Sigmoid colon (tissue), 7 donors: Measurements from ENCODE around the gene KIF7. TPM values are rescaled to one million over a fixed set of nuclear protein-coding genes. Genes with fewer than 3 reads are reported as not detected.

ENCODE experiments used
- DNase-seq: peaks from one replicate; pipeline ENCODE4 v3.0.0-alpha.2; 2019
- H3K27ac ChIP-seq, 4 donors: fragments of 200-600 bp; sonication (generic); one replicate each; pipeline ENCODE4 v1.5.1; 2016 to 2019; ENCODE audit warnings: mild to moderate bottlenecking in 1 of 4
- H3K27me3 ChIP-seq, 3 donors: fragments of 200-600 bp; sonication (generic); one replicate each; pipeline ENCODE4 v1.5.1; 2019; ENCODE audit warnings: mild to moderate bottlenecking in 1 of 3
- H3K36me3 ChIP-seq, 4 donors: fragments of 200-600 bp; sonication (generic); one replicate each; pipeline ENCODE4 v1.5.1; 2016 to 2019
- H3K4me1 ChIP-seq, 4 donors: fragments of 200-600 bp; sonication (generic); one replicate each; pipeline ENCODE4 v1.5.1; 2017 to 2019
- H3K4me3 ChIP-seq, 4 donors: fragments of 200-600 bp; sonication (generic); one replicate each; pipeline ENCODE4 v1.5.1; 2017 to 2019; ENCODE audit warnings: mild to moderate bottlenecking in 2 of 4, moderate library complexity in 1 of 4
- H3K9me3 ChIP-seq, 4 donors: fragments of 200-600 bp in 3 of 4; sonication (generic) in 3 of 4; one replicate each; pipeline versions ENCODE4 v1.5.1 to v1.6.1; 2013 to 2019
- CTCF ChIP-seq, 4 experiments: fragments of 450-650 bp in 3 of 4; fragments of 200-600 bp in 1 of 4; IDR thresholded peaks; one replicate each; pipeline ENCODE4 v1.5.1; 2016 to 2019; ENCODE audit warnings: antibody characterized with exemption in 4 of 4, mild to moderate bottlenecking in 3 of 4, moderate library complexity in 2 of 4
- EP300 ChIP-seq, 4 donors: sonication (generic); formaldehyde crosslinking; IDR thresholded peaks; one replicate each; pipeline ENCODE4 v1.6.1; 2017; ENCODE audit warnings: antibody characterized with exemption in 4 of 4
- POLR2A ChIP-seq, 2 donors: fragments of 450-650 bp; IDR thresholded peaks; one replicate each; pipeline ENCODE4 v1.6.1; 2016; ENCODE audit warnings: antibody characterized with exemption in 2 of 2, mild to moderate bottlenecking in 2 of 2, moderate library complexity in 2 of 2
- POLR2AphosphoS5 ChIP-seq, 4 donors: sonication (generic); formaldehyde crosslinking; IDR thresholded peaks; one replicate each; pipeline ENCODE4 v1.6.1; 2017; ENCODE audit warnings: antibody characterized with exemption in 4 of 4
- WGBS, 2 donors: extraction: QIAGEN DNeasy Blood & Tissue Kit; methylation state at CpG; one replicate each; pipeline ENCODE4 v1.1.7; 2013; 5-methylcytosine and 5-hydroxymethylcytosine counted together
- intact Hi-C: fragments of 100-400 bp; cut with DNase I; formaldehyde crosslinking; loops from one replicate; pipeline ENCODE4 v1.15.1; 2023
- polyA plus RNA-seq, 3 donors: library from polyadenylated mRNA; stranded (reverse); fragments of 200-250 nt; gene quantifications; one replicate each; pipeline ENCODE4 v1.2.3, GENCODE V29; 2013
- total RNA-seq, 4 donors: library from RNA; depleted of rRNA; stranded (reverse); fragments of >200 nt; gene quantifications; one replicate each; pipeline ENCODE4 v1.1.0, GENCODE V29; 2016
- donor health status: healthy with polysubstance abuse.
- donor health status: Bipolar disorder and iron deficiency.
- donor health status: healthy.

Gene KIF7, protein sequence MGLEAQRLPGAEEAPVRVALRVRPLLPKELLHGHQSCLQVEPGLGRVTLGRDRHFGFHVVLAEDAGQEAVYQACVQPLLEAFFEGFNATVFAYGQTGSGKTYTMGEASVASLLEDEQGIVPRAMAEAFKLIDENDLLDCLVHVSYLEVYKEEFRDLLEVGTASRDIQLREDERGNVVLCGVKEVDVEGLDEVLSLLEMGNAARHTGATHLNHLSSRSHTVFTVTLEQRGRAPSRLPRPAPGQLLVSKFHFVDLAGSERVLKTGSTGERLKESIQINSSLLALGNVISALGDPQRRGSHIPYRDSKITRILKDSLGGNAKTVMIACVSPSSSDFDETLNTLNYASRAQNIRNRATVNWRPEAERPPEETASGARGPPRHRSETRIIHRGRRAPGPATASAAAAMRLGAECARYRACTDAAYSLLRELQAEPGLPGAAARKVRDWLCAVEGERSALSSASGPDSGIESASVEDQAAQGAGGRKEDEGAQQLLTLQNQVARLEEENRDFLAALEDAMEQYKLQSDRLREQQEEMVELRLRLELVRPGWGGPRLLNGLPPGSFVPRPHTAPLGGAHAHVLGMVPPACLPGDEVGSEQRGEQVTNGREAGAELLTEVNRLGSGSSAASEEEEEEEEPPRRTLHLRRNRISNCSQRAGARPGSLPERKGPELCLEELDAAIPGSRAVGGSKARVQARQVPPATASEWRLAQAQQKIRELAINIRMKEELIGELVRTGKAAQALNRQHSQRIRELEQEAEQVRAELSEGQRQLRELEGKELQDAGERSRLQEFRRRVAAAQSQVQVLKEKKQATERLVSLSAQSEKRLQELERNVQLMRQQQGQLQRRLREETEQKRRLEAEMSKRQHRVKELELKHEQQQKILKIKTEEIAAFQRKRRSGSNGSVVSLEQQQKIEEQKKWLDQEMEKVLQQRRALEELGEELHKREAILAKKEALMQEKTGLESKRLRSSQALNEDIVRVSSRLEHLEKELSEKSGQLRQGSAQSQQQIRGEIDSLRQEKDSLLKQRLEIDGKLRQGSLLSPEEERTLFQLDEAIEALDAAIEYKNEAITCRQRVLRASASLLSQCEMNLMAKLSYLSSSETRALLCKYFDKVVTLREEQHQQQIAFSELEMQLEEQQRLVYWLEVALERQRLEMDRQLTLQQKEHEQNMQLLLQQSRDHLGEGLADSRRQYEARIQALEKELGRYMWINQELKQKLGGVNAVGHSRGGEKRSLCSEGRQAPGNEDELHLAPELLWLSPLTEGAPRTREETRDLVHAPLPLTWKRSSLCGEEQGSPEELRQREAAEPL (N-terminal part only)
- total RNA-seq (10 to 100 TPM in 1 of 4 donors, 1 to 10 TPM in 3; 5.4 to 15.2 (median 7.1) TPM), polyA plus RNA-seq (1 to 10 TPM in 1 of 3 donors, under 1 TPM in 2; 0.46 to 1.9 (median 0.60) TPM)

DNA sequence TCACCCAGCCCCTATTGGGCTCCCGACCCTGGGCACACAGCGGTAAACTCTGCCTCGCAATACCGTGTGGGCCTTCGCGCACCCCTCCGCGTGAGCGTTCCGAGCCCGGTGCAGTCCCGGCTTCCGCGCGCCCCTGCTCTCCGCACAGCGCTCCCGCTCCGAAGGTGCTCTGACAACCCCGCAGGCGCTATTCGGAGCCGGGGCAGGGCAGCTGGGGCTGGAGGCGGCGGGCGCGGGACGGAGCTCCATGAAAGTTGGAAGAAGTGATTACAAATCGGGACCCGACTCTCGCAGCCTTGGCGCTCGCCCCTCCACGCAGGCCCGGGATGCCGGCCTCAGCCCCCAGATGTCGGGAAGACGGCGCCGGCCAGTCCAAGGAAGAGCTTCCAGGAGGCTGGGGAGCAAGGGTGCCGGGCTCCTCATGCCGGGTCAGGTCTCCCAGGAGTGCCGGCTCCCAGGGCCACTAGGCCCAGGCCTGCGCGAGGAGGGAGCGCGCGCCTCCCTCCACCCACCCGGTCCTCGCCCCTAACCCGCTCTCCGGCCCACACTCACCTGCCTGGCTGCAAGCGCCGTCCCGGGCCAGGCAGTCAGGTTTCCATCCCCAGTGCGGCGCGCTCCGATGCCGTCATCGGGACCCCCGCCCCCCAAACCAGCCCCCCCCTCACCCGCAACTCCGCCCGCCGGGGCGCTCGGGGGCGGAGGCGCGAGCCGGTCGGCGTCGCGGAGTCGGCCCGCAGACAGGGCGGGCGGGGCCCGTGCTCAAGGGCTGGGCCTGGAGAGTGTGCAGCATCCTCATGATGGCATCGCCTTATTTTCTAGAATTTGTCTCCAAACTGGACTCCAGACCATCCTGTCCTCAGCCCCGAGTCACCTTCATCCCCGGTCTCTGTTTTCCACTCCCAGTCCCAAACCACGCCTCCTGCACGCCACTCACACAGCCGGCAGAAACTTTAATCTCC lies at the start of gene KIF7:
TSS of gene KIF7 (minus strand) at position 621 of the 959 bp plus-strand sequence. CDS start 2,537 bp downstream, outside the sequence.
- peak in 2 of 4 donors; percentile 18 to 52 for TF ChIP-seq POLR2AphosphoS5 (IDR thresholded peaks at IDR 0.05)
- no peak for TF ChIP-seq CTCF (IDR thresholded peaks at IDR 0.05)
- no peak for TF ChIP-seq EP300 (IDR thresholded peaks at IDR 0.05)
- TF ChIP-seq POLR2A (IDR thresholded peaks at IDR 0.05): no peak
- intact Hi-C loops: loop anchor here (5.0 kb wide), 1 partner anchor 37 kb away; the partner anchor contains the start of genes PEX11A and WDR93
- Histone ChIP-seq H3K4me3 (peak within 1 kb of the TSS; percentile 63 to 92 (median 76)), H3K27me3 (no peaks in the 10 kb centered on the region), H3K27ac (peak within 1 kb of the TSS; percentile 54 to 86 (median 76)), H3K9me3 (no peaks in the 10 kb centered on the region), H3K4me1 (peaks cover 0 to 20% (median 14%) of the 10 kb centered on the region in 4 donors), H3K36me3 (no peaks in the 10 kb centered on the region)
- DNase-seq: peak; percentile 71
- 2% methylated on average over 87 of the region's 87 CpGs for WGBS, 2 donors

DNA sequence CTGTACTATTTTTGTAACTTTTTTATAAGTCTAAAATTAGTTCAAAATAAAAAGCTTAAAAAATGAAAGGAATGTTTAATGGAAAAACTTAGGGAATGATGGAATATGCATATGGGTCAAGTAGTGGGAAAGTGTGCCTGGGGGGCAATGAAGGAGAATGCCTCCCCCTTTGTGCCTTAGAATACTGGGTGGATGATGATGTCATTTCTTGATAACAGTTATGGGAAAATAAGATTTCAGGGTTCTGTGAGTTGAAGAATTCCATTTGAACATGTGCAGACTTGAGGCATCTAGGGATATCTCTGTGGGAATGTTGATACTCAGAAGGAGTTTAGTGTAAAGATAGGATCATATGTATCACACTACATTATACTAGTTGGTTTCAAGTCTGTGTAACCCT lies 49.1 kb upstream of the KIF7 start:
- no peak overlapping the region for H3K27ac ChIP-seq
- no peak for DNase-seq
- TF ChIP-seq EP300 (IDR thresholded peaks at IDR 0.05): no peak
- TF ChIP-seq POLR2A (IDR thresholded peaks at IDR 0.05): no peak
- TF ChIP-seq CTCF (IDR thresholded peaks at IDR 0.05): no peak
- no peak for TF ChIP-seq POLR2AphosphoS5 (IDR thresholded peaks at IDR 0.05)
- H3K4me3 ChIP-seq: no peak overlapping the region
- H3K4me1 ChIP-seq: no peaks in the 10 kb centered on the region
- intact Hi-C loops: no loop called here
- no peaks in the 10 kb centered on the region for H3K9me3 ChIP-seq
- no peaks in the 10 kb centered on the region for H3K36me3 ChIP-seq
- H3K27me3 ChIP-seq: no peaks in the 10 kb centered on the region

DNA sequence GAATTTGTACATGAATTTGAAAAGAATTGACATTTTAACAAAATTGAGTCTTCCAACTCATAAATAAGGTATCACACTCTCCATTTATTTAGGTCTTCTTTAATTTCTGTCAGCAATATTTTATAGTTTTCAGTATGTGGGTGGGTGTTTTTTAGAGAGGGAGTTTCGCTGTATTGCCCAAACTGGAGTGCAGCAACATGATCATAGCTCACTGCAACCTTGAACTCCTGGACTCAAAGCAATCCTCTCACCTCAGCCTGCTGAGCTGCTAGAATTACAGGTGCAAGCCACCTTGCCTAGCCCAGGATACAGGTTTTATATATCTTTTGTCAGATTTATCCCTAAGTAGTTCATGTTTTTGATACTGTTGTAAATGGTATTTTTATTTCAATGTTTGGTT lies 39.9 kb upstream of the KIF7 start:
- intact Hi-C loops: no loop called here
- 90 to 93% methylated on average over 1 of the region's 1 CpG for WGBS, 2 donors
- no peak for DNase-seq
- Histone ChIP-seq H3K27me3 (no peaks in the 10 kb centered on the region), H3K27ac (no peak overlapping the region), H3K9me3 (no peaks in the 10 kb centered on the region), H3K36me3 (no peaks in the 10 kb centered on the region), H3K4me1 (peaks cover 0 to 6% (median 0%) of the 10 kb centered on the region in 4 donors), H3K4me3 (no peak overlapping the region)
- no peak for TF ChIP-seq POLR2AphosphoS5 (IDR thresholded peaks at IDR 0.05)

DNA sequence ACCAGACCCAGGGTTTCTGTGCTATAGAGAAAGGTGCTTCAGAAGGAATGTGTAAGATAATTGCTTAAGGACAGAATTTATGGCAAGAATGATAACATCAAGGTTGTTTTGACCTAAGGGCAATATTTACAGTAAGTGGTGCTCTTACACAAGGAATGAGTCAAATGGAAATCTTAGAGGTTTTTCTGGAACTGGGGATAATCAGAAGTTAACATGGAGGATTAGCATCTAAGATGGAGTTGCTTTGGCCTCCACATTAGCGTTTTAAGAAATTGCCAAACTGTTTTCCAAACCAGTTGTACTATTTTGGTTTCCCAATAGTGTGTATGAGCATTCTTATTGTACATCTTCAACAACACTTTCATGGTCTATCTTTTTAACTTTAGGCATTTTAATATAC lies 38.4 kb upstream of the KIF7 start:
- H3K27me3 ChIP-seq: no peaks in the 10 kb centered on the region
- H3K27ac ChIP-seq: no peak overlapping the region
- H3K4me3 ChIP-seq: no peak overlapping the region
- DNase-seq: no peak
- intact Hi-C loops: loop anchor here (5.0 kb wide), 1 partner anchor 36 kb away; the partner anchor contains the start of gene KIF7
- WGBS, 2 donors: 94 to 98% methylated on average over 1 of the region's 1 CpG
- peaks cover 0 to 18% (median 10%) of the 10 kb centered on the region in 4 donors for H3K4me1 ChIP-seq
- no peaks in the 10 kb centered on the region for H3K9me3 ChIP-seq
- no peak for TF ChIP-seq POLR2A (IDR thresholded peaks at IDR 0.05)
- H3K36me3 ChIP-seq: no peaks in the 10 kb centered on the region
